H9 (cell line): Measurements from ENCODE around the gene ADAMTS8. TPM values are rescaled to one million over a fixed set of nuclear protein-coding genes. Genes with fewer than 3 reads are reported as not detected.

ENCODE experiments used
- DNase-seq: peaks from one replicate; pipeline ENCODE4 v3.0.0-alpha.2; 2017
- H2AFZ ChIP-seq: one replicate; pipeline ENCODE4 v1.6.1; 2013; ENCODE audit warnings: mild to moderate bottlenecking, low read length, control low read depth, moderate library complexity
- H2AK5ac ChIP-seq: 2 replicates; pipeline ENCODE4 v1.6.1; 2013; ENCODE audit warnings: low read length, control low read depth, mixed read lengths; ENCODE audit not compliant: insufficient read length
- H2BK120ac ChIP-seq: one replicate; pipeline ENCODE4 v1.6.1; 2013; ENCODE audit warnings: low read depth, mild to moderate bottlenecking, low read length, control low read depth, inconsistent platforms; ENCODE audit not compliant: poor library complexity, severe bottlenecking
- H2BK12ac ChIP-seq: 2 replicates; pipeline ENCODE4 v1.6.1; 2013; ENCODE audit warnings: low read length, control low read depth, mixed read lengths, low read depth; ENCODE audit not compliant: insufficient read length
- H2BK15ac ChIP-seq: 2 replicates; pipeline ENCODE4 v1.6.1; 2013; ENCODE audit warnings: low read depth, low read length, control low read depth
- H2BK20ac ChIP-seq: one replicate; pipeline ENCODE4 v1.6.1; 2013; ENCODE audit warnings: low read depth, mild to moderate bottlenecking, low read length, control low read depth, inconsistent platforms; ENCODE audit not compliant: poor library complexity, severe bottlenecking
- H2BK5ac ChIP-seq: 2 replicates; pipeline ENCODE4 v1.6.1; 2013; ENCODE audit warnings: low read length, control low read depth, mixed read lengths; ENCODE audit not compliant: insufficient read length
- H3K14ac ChIP-seq: 2 replicates; pipeline ENCODE4 v1.6.1; 2013; ENCODE audit warnings: low read length, control low read depth; ENCODE audit not compliant: insufficient read depth
- H3K18ac ChIP-seq: 2 replicates; pipeline ENCODE4 v1.6.1; 2013; ENCODE audit warnings: low read depth, mild to moderate bottlenecking, mixed read lengths, low read length, control low read depth; ENCODE audit not compliant: insufficient read length
- H3K23ac ChIP-seq: 2 replicates; pipeline ENCODE4 v1.6.1; 2013; ENCODE audit warnings: low read length, control low read depth, mixed read lengths, low read depth; ENCODE audit not compliant: insufficient read length
- H3K23me2 ChIP-seq: 2 replicates; pipeline ENCODE4 v1.6.1; 2013; ENCODE audit warnings: low read depth, mild to moderate bottlenecking, mixed read lengths, low read length, control low read depth; ENCODE audit not compliant: insufficient read length, poor library complexity, severe bottlenecking
- H3K27ac ChIP-seq: 2 replicates; pipeline ENCODE4 v1.5.1; 2013; ENCODE audit warnings: low read length, control low read depth, mixed read lengths, low read depth; ENCODE audit not compliant: insufficient read length
- H3K27me3 ChIP-seq: 2 replicates; pipeline ENCODE4 v1.6.1; 2013; ENCODE audit warnings: low read length, control low read depth, inconsistent platforms; ENCODE audit not compliant: insufficient read depth
- H3K4ac ChIP-seq: 2 replicates; pipeline ENCODE4 v1.6.1; 2013; ENCODE audit warnings: low read depth, mild to moderate bottlenecking, control low read depth, inconsistent platforms, low read length, moderate library complexity
- H3K4me1 ChIP-seq: 2 replicates; pipeline ENCODE4 v1.6.1; 2013; ENCODE audit warnings: low read length, control low read depth, inconsistent platforms; ENCODE audit not compliant: insufficient read depth
- H3K4me2 ChIP-seq: 2 replicates; pipeline ENCODE4 v1.6.1; 2013; ENCODE audit warnings: low read length, control low read depth, mixed read lengths; ENCODE audit not compliant: insufficient read length, insufficient read depth
- H3K56ac ChIP-seq: 2 replicates; pipeline ENCODE4 v1.6.1; 2013; ENCODE audit warnings: low read depth, mild to moderate bottlenecking, mixed read lengths, low read length, control low read depth; ENCODE audit not compliant: insufficient read length
- H3K79me1 ChIP-seq: 2 replicates; pipeline ENCODE4 v1.6.1; 2013; ENCODE audit warnings: low read depth, mild to moderate bottlenecking, moderate library complexity, low read length, control low read depth, inconsistent platforms; ENCODE audit not compliant: insufficient read depth, poor library complexity, severe bottlenecking
- H3K79me2 ChIP-seq: 2 replicates; pipeline ENCODE4 v1.6.1; 2013; ENCODE audit warnings: low read length, control low read depth, inconsistent platforms; ENCODE audit not compliant: insufficient read depth
- H3K9ac ChIP-seq: 2 replicates; pipeline ENCODE4 v1.6.1; 2013; ENCODE audit warnings: low read length, control low read depth, mixed read lengths; ENCODE audit not compliant: insufficient read length; ENCODE audit errors: extremely low read depth
- H3K9me3 ChIP-seq: one replicate; pipeline ENCODE4 v1.6.1; 2013; ENCODE audit warnings: low read depth, low read length, inconsistent platforms; ENCODE audit not compliant: control insufficient read depth
- H3T11ph ChIP-seq: one replicate; pipeline ENCODE4 v1.6.1; 2013; ENCODE audit warnings: mild to moderate bottlenecking, low read length, control low read depth, inconsistent platforms
- H4K20me1 ChIP-seq: one replicate; pipeline ENCODE4 v1.6.1; 2013; ENCODE audit not compliant: control insufficient read depth, insufficient read length, insufficient read depth
- H4K5ac ChIP-seq: 2 replicates; pipeline ENCODE4 v1.6.1; 2013; ENCODE audit warnings: low read depth, mild to moderate bottlenecking, mixed read lengths, low read length, control low read depth; ENCODE audit not compliant: insufficient read length
- H4K8ac ChIP-seq: replicated peaks from 2 replicates; pipeline ENCODE4 v1.6.1; 2013; ENCODE audit warnings: low read length, control low read depth, mixed read lengths, low read depth; ENCODE audit not compliant: insufficient read length
- H4K91ac ChIP-seq: 2 replicates; pipeline ENCODE4 v1.6.1; 2013; ENCODE audit warnings: low read depth, mild to moderate bottlenecking, moderate library complexity, mixed read lengths, low read length, control low read depth; ENCODE audit not compliant: insufficient read length
- H3K27ac Mint-ChIP-seq, 3 experiments: 2 replicates in 2 of 3; 3 replicates in 1 of 3; pipeline ENCODE4 v1.8.0; 2020 to 2021; ENCODE audit warnings: mixed read lengths in 3 of 3, mild to moderate bottlenecking in 1 of 3, moderate library complexity in 1 of 3
- H3K27me3 Mint-ChIP-seq: 2 replicates; pipeline ENCODE4 v1.8.0; 2021; ENCODE audit warnings: low read depth, mild to moderate bottlenecking, moderate library complexity, mixed read lengths
- H3K36me3 Mint-ChIP-seq, 3 experiments: 2 replicates in 2 of 3; 3 replicates in 1 of 3; pipeline ENCODE4 v1.8.0; 2020 to 2021; ENCODE audit warnings: low read depth in 3 of 3, mixed read lengths in 3 of 3; ENCODE audit not compliant: insufficient read depth in 1 of 3
- H3K4me1 Mint-ChIP-seq, 2 experiments: 2 replicates each; pipeline ENCODE4 v1.8.0; 2020; ENCODE audit warnings: mixed read lengths in 2 of 2
- H3K4me3 Mint-ChIP-seq, 2 experiments: 2 replicates in 1 of 2; 3 replicates in 1 of 2; pipeline ENCODE4 v1.8.0; 2020 to 2021; ENCODE audit warnings: mild to moderate bottlenecking in 2 of 2, mixed read lengths in 2 of 2, moderate library complexity in 1 of 2
- H3K9me3 Mint-ChIP-seq, 2 experiments: 2 replicates in 1 of 2; 3 replicates in 1 of 2; pipeline ENCODE4 v1.8.0; 2020; ENCODE audit warnings: mild to moderate bottlenecking in 2 of 2, mixed read lengths in 2 of 2, moderate library complexity in 1 of 2
- CTCF ChIP-seq: fragments of 200-600 bp; sonication (generic); conservative IDR thresholded peaks from 3 replicates; pipeline ENCODE4 v1.8.0; 2021; ENCODE audit warnings: antibody characterized with exemption, mild to moderate bottlenecking
- WGBS: extraction: QIAGEN DNeasy Blood & Tissue Kit; methylation state at CpG from one replicate; pipeline ENCODE4 v1.1.7; 2013; ENCODE audit warnings: missing lambda C conversion rate, low lambda C conversion rate, mixed read lengths; ENCODE audit not compliant: insufficient read length; ENCODE audit errors: extremely low coverage; 5-methylcytosine and 5-hydroxymethylcytosine counted together
- total RNA-seq: library from RNA; stranded (reverse); gene quantifications from 2 replicates; pipeline ENCODE4 v1.2.1, GENCODE V29; 2021

Gene ADAMTS8
- total RNA-seq, 1 experiment from 2014 or later = 5.0 TPM

GRCh38 chr11:130452176-130452575 is 23.8 kb upstream of the ADAMTS8 start:
- H2BK120ac ChIP-seq = no peak overlapping the region
- no CpG with 5 or more reads among the region's 9 CpGs for WGBS

More at GRCh38 chr11:130452176-130452575, 23.8 kb upstream of the ADAMTS8 start:
- Histone ChIP-seq H3K18ac (no peak overlapping the region), H4K5ac (no peak overlapping the region), H2AK5ac (no peak overlapping the region), H3T11ph (no peak overlapping the region), H3K27ac (no peak overlapping the region), H2BK20ac (no peak overlapping the region), H2BK15ac (no peak overlapping the region), H3K4ac (no peak overlapping the region), H3K23ac (no peak overlapping the region), H3K9me3 (no peaks in the 10 kb centered on the region), H3K79me2 (no peaks in the 10 kb centered on the region), H3K4me1 (0 out of 2 replicates have a peak, but pooled peaks cover 2% of the 10 kb centered on the region), H3K27me3 (peaks cover 18% of the 10 kb centered on the region; the same call in 1 of the 2 replicates), H3K4me2 (no peak overlapping the region), H3K14ac (no peak overlapping the region), H3K56ac (no peak overlapping the region), H2BK12ac (no peak overlapping the region), H2BK5ac (no peak overlapping the region), H4K20me1 (no peaks in the 10 kb centered on the region), H3K9ac (no peak overlapping the region), H2AFZ (no peak overlapping the region), H4K8ac (no peak overlapping the region), H3K23me2 (peaks cover 20% of the 10 kb centered on the region), H4K91ac (no peak overlapping the region), H3K79me1 (no peaks in the 10 kb centered on the region)
- Mint-ChIP-seq H3K9me3 (peaks cover 2 to 4% of the 10 kb centered on the region in 2 experiments; a peak in 4 of 5 replicates), H3K27ac (no peak overlapping the region), H3K4me3 (no peak overlapping the region), H3K36me3 (no peaks in the 10 kb centered on the region), H3K4me1 (peaks cover 8 to 11% of the 10 kb centered on the region in 2 experiments), H3K27me3 (peaks cover 95% of the 10 kb centered on the region)
- DNase-seq = no peak
- TF ChIP-seq CTCF = no peak
